Stimulated activated memory B cell treated with anti-CD40 and anti-IgM and Interleukin-4, amounts not matched to agents 10 μg/mL and 1 μg/mL and 100 μg/mL, for 72 hours (primary cell): ENCODE results near the gene ARR3.
"Not testable (repeated sequence)": the region's sequence is repeated elsewhere in the genome, so short reads cannot be mapped to it uniquely, and the experiment has no call there.

Experiments used
- ATAC-seq: fragments of 150-1000 bp; cut with Tn5 transposase; 2 replicates; pipeline ENCODE4 v1.10.0; 2021
- H3K27ac Mint-ChIP-seq: one replicate; pipeline ENCODE4 v1.8.0; 2022; ENCODE audit warnings: mild to moderate bottlenecking, mixed read lengths
- H3K27me3 Mint-ChIP-seq: one replicate; pipeline ENCODE4 v1.8.0; 2022; ENCODE audit warnings: mixed read lengths
- H3K36me3 Mint-ChIP-seq: one replicate; pipeline ENCODE4 v1.8.0; 2022; ENCODE audit warnings: mixed read lengths
- H3K4me1 Mint-ChIP-seq: one replicate; pipeline ENCODE4 v1.8.0; 2022; ENCODE audit warnings: mixed read lengths
- H3K4me3 Mint-ChIP-seq: one replicate; pipeline ENCODE4 v1.8.0; 2022; ENCODE audit warnings: mild to moderate bottlenecking, moderate library complexity, mixed read lengths
- H3K9me3 Mint-ChIP-seq: one replicate; pipeline ENCODE4 v1.8.0; 2022; ENCODE audit warnings: mixed read lengths

The ARR3 gene

DNA sequence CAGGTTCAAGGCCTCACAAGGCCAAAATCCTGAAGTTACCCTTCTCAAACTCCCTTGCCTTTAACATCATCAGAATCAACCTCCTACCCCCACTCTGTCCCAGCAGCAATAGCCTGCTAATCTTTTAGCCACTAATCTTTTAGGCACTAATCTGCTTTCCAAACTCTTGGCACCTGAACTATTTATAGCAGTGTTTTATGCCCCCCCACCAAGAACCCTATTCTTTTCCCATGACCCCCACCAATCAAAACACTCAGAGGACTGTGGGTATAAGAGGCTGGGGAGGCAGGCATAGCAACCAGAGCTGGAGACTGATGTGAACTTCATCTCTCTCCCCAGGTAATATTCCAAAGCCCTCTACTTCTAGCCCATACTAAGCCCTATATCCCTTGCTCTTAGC lies at the start of gene ARR3:
Gene ARR3, plus strand, starts transcription at position 301 of the 400 bp plus-strand sequence. CDS start 1,052 bp downstream, outside the sequence.
- Mint-ChIP-seq H3K4me1 (no peaks in the 10 kb centered on the region), H3K9me3 (no peaks in the 10 kb centered on the region), H3K27ac (no peak within 1 kb of the TSS), H3K27me3 (no peaks in the 10 kb centered on the region), H3K36me3 (no peaks in the 10 kb centered on the region), H3K4me3 (no peak within 1 kb of the TSS)
- ATAC-seq, result no peak

DNA sequence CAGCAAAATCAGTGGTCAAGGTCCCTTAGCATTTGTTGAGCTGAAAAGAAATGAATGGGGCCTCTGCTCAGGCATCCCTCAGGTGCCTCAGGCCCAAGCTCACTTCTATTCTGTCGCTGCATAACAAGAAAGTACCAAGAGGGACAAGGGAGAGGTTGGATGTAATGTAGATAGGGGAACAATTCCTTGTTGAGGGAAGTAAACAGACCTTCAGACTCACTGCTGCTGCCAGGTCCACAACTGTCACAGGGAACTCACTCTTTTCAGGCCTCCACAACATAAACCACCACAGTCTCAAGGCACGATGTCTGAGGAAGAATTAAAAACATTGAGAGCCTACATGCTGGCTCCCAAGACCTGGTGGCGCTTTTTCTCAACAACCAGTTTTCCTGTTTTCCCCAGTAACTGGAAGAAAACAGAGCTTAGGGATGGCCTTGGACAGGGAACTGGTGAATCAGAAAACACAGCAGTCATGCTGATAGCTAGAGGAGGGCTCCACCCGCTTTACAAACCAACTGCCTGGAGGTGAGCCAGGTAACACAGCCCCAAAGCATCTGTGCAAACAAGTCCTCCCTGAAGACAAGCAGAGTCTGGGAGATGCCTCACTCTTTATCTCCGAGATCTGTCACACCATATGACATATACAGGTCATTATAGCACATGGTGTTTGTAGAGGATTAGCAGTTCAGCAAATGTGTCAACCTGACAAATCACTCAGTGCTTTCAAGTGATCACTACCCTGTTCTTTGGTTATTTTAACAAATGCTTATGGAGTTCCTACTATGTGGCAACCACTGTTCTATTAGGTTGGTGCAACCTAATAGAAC lies 48.0 kb upstream of the ARR3 start:
- Mint-ChIP-seq H3K36me3 (no peaks in the 10 kb centered on the region), H3K9me3 (no peaks in the 10 kb centered on the region), H3K4me1 (no peaks in the 10 kb centered on the region), H3K27ac (no peak overlapping the region), H3K4me3 (no peak overlapping the region), H3K27me3 (no peaks in the 10 kb centered on the region)
- ATAC-seq, result no peak

DNA sequence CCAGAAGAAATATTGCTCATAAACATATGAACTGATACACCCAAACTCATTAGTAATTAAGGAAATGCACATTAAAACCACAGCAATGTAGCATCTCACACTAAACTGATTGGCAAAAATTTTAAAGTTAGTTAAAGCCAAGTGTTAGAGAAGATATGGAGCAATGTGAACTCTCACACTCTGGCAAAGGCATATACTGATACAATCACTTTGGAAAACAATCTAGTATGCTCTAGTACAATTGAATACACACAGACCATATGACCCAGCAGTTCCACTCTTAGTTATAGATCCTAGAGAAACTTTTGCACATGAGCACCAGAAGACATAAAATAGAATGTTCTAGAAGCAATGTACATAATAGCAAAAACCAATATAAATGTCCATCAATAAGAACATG lies 42.1 kb upstream of the ARR3 start:
- Mint-ChIP-seq H3K4me3 (no peak overlapping the region), H3K36me3 (no peaks in the 10 kb centered on the region), H3K27ac (no peak overlapping the region), H3K27me3 (no peaks in the 10 kb centered on the region), H3K9me3 (no peaks in the 10 kb centered on the region), H3K4me1 (no peaks in the 10 kb centered on the region)
- no peak for ATAC-seq

- no peak for ATAC-seq
- Mint-ChIP-seq H3K27ac (no peak overlapping the region), H3K4me1 (no peaks in the 10 kb centered on the region), H3K9me3 (no peaks in the 10 kb centered on the region), H3K4me3 (no peak overlapping the region), H3K27me3 (no peaks in the 10 kb centered on the region), H3K36me3 (no peaks in the 10 kb centered on the region)
Measured at GRCh38 chrX:70226687-70227086, 41.4 kb upstream of the ARR3 start.

GRCh38 chrX:70231666-70232065 lies 36.5 kb upstream of the ARR3 start:
- Mint-ChIP-seq H3K27me3 (no peaks in the 10 kb centered on the region), H3K27ac (no peak overlapping the region), H3K9me3 (no peaks in the 10 kb centered on the region), H3K4me3 (no peak overlapping the region), H3K4me1 (no peaks in the 10 kb centered on the region), H3K36me3 (no peaks in the 10 kb centered on the region)
- ATAC-seq, result no peak

GRCh38 chrX:70234355-70234754 lies 33.8 kb upstream of the ARR3 start, which contains the start of gene AWAT1:
Gene AWAT1, plus strand, starts transcription at chrX:70234655. Its CDS starts 41 bp downstream, at chrX:70234696.
- ATAC-seq, result no peak
- Mint-ChIP-seq H3K27ac (no peak within 1 kb of the TSS), H3K27me3 (no peaks in the 10 kb centered on the region), H3K9me3 (no peaks in the 10 kb centered on the region), H3K4me1 (no peaks in the 10 kb centered on the region), H3K36me3 (no peaks in the 10 kb centered on the region), H3K4me3 (no peak within 1 kb of the TSS)

GRCh38 chrX:70240751-70241150 lies 27.4 kb upstream of the ARR3 start:
- H3K27ac Mint-ChIP-seq, result no peak overlapping the region
- no peaks in the 10 kb centered on the region for H3K9me3 Mint-ChIP-seq
- H3K4me3 Mint-ChIP-seq, result no peak overlapping the region
- H3K27me3 Mint-ChIP-seq, result no peaks in the 10 kb centered on the region
- H3K36me3 Mint-ChIP-seq, result no peaks in the 10 kb centered on the region
- ATAC-seq, result no peak
- no peaks in the 10 kb centered on the region for H3K4me1 Mint-ChIP-seq

- Mint-ChIP-seq H3K27ac (no peak overlapping the region), H3K36me3 (no peaks in the 10 kb centered on the region), H3K27me3 (no peaks in the 10 kb centered on the region), H3K4me1 (no peaks in the 10 kb centered on the region), H3K4me3 (no peak overlapping the region), H3K9me3 (no peaks in the 10 kb centered on the region)
- ATAC-seq, result no peak
Measured at GRCh38 chrX:70241501-70241900, 26.6 kb upstream of the ARR3 start.

GRCh38 chrX:70243601-70244000 lies 24.5 kb upstream of the ARR3 start:
- not testable (repeated sequence) for H3K4me1 Mint-ChIP-seq, ATAC-seq, H3K27me3 Mint-ChIP-seq, H3K36me3 Mint-ChIP-seq, H3K9me3 Mint-ChIP-seq, H3K4me3 Mint-ChIP-seq, H3K27ac Mint-ChIP-seq

DNA sequence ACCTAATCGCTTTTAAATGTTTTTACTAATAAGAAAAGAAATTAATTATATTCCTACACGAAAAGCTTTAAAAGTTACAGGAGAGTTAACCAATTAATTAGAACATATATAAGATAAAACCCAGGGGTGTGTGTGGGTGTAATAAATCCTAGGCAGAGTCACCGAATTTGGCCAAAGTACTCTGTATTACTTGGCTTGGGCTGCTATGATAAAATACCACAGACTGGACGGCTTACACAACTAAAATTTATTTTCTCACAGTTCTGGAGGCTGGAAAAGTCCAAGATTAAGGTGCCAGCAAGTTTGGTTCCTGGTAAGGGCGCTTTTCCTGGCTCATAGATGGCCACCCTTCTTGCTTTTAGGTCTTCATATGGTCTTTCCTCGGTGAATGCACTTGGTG lies 23.3 kb upstream of the ARR3 start:
- no peaks in the 10 kb centered on the region for H3K4me1 Mint-ChIP-seq
- no peak overlapping the region for H3K27ac Mint-ChIP-seq
- no peaks in the 10 kb centered on the region for H3K9me3 Mint-ChIP-seq
- ATAC-seq, result no peak
- no peaks in the 10 kb centered on the region for H3K27me3 Mint-ChIP-seq
- H3K4me3 Mint-ChIP-seq, result no peak overlapping the region
- no peaks in the 10 kb centered on the region for H3K36me3 Mint-ChIP-seq

DNA sequence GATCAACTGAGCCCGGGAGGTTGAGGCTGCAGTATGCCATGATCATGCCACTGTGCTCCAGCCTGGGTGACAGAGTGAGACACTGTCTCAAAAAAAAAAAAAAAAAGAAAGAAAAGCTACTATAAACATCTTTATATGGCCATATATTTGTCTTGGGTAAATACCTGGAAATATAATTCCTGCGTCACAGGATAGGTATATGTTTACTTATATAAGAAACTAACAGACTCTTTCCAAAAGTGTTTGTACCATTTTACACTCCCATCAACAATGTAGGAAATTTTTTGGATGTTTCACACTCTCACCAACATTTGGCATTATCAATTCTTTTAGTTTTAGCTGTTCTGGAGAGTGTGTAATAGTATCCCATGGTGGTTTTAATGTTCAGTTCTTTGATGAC lies 20.9 kb upstream of the ARR3 start:
- Mint-ChIP-seq H3K27ac (no peak overlapping the region), H3K36me3 (no peaks in the 10 kb centered on the region)

DNA sequence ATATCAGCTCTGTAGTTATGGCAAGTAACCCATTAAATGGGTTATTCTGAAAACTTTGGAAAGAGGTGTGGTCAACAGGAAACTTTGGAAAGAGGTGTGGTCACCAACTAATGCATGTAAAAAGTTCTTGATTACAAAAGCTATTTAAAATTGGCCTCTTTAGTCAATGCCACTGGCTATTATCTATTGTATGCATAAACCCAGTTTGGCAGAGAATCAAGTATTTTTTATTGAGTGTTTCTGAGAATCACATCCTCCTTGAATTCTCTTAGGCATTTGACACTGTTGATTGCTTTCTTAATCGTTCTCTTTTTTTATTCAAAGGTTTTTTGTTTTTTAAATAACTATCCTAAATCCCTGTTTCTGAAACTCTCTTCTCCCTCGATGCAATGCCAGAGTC lies 15.6 kb upstream of the ARR3 start:
- Mint-ChIP-seq H3K4me3 (no peak overlapping the region), H3K27me3 (no peaks in the 10 kb centered on the region), H3K4me1 (no peaks in the 10 kb centered on the region), H3K27ac (no peak overlapping the region), H3K36me3 (peaks cover 14% of the 10 kb centered on the region), H3K9me3 (no peaks in the 10 kb centered on the region)
- ATAC-seq, result no peak

More for the DNA sequence above, 20.9 kb upstream of the ARR3 start:
- Mint-ChIP-seq H3K4me3 (no peak overlapping the region), H3K4me1 (no peaks in the 10 kb centered on the region), H3K27me3 (no peaks in the 10 kb centered on the region), H3K9me3 (no peaks in the 10 kb centered on the region)
- ATAC-seq, result no peak

GRCh38 chrX:70253377-70254062 lies 14.6 kb upstream of the ARR3 start:
- no peaks in the 10 kb centered on the region for H3K9me3 Mint-ChIP-seq
- ATAC-seq, result no peak
- no peak overlapping the region for H3K27ac Mint-ChIP-seq
- no peaks in the 10 kb centered on the region for H3K4me1 Mint-ChIP-seq
- H3K36me3 Mint-ChIP-seq, result peaks cover 22% of the 10 kb centered on the region
- no peak overlapping the region for H3K4me3 Mint-ChIP-seq
- H3K27me3 Mint-ChIP-seq, result no peaks in the 10 kb centered on the region

GRCh38 chrX:70254063-70254400 lies 14.1 kb upstream of the ARR3 start:
- H3K27ac Mint-ChIP-seq, result no peak overlapping the region
- ATAC-seq, result no peak
- H3K27me3 Mint-ChIP-seq, result no peaks in the 10 kb centered on the region
- H3K36me3 Mint-ChIP-seq, result peaks cover 27% of the 10 kb centered on the region
- H3K9me3 Mint-ChIP-seq, result no peaks in the 10 kb centered on the region
- no peaks in the 10 kb centered on the region for H3K4me1 Mint-ChIP-seq
- no peak overlapping the region for H3K4me3 Mint-ChIP-seq

- no peak overlapping the region for H3K27ac Mint-ChIP-seq
- H3K9me3 Mint-ChIP-seq, result no peaks in the 10 kb centered on the region
- ATAC-seq, result no peak
- no peak overlapping the region for H3K4me3 Mint-ChIP-seq
- H3K27me3 Mint-ChIP-seq, result no peaks in the 10 kb centered on the region
- peaks cover 29% of the 10 kb centered on the region for H3K36me3 Mint-ChIP-seq
- no peaks in the 10 kb centered on the region for H3K4me1 Mint-ChIP-seq
Measured at GRCh38 chrX:70254909-70255308, 13.2 kb upstream of the ARR3 start.

GRCh38 chrX:70255452-70255851 lies 12.7 kb upstream of the ARR3 start:
- ATAC-seq, result no peak
- no peak overlapping the region for H3K4me3 Mint-ChIP-seq
- H3K4me1 Mint-ChIP-seq, result no peaks in the 10 kb centered on the region
- no peak overlapping the region for H3K27ac Mint-ChIP-seq
- no peaks in the 10 kb centered on the region for H3K9me3 Mint-ChIP-seq
- peaks cover 29% of the 10 kb centered on the region for H3K36me3 Mint-ChIP-seq
- no peaks in the 10 kb centered on the region for H3K27me3 Mint-ChIP-seq
